Vagina (tissue), 2 donors: ENCODE results near the gene ZNF487. TPM values are rescaled to one million over a fixed set of nuclear protein-coding genes. Genes with fewer than 3 reads are reported as not detected.

ENCODE experiments used
- DNase-seq, 2 donors: peaks; one replicate each; pipeline ENCODE4 v3.0.0-alpha.2; 2017; ENCODE audit errors: extremely low spot score in 2 of 2
- H3K27ac ChIP-seq: fragments of 200-600 bp; sonication (generic); one replicate; pipeline ENCODE4 v1.5.1; 2019
- H3K27me3 ChIP-seq: fragments of 200-600 bp; sonication (generic); one replicate; pipeline ENCODE4 v1.5.1; 2019
- H3K36me3 ChIP-seq, 2 donors: fragments of 200-600 bp; sonication (generic); one replicate each; pipeline ENCODE4 v1.5.1; 2017 to 2019
- H3K4me1 ChIP-seq: fragments of 200-600 bp; sonication (generic); one replicate; pipeline ENCODE4 v1.5.1; 2019
- H3K4me3 ChIP-seq, 2 donors: fragments of 200-600 bp; sonication (generic); 1 replicate in 1 of 2; 2 replicates in 1 of 2; pipeline ENCODE4 v1.5.1; 2016 to 2019
- H3K9me3 ChIP-seq: fragments of 200-600 bp; sonication (generic); one replicate; pipeline ENCODE4 v1.5.1; 2019
- CTCF ChIP-seq, 3 experiments: fragments of 450-650 bp in 2 of 3; fragments of 200-600 bp in 1 of 3; sonication (generic) in 1 of 3; IDR thresholded peaks; one replicate each; pipeline ENCODE4 v1.5.1; 2017 to 2019; ENCODE audit warnings: antibody characterized with exemption in 3 of 3, mild to moderate bottlenecking in 2 of 3, moderate library complexity in 2 of 3
- POLR2A ChIP-seq, 2 donors: fragments of 450-650 bp; IDR thresholded peaks; one replicate each; pipeline ENCODE4 v1.6.1; 2017; ENCODE audit warnings: antibody characterized with exemption in 2 of 2, mild to moderate bottlenecking in 2 of 2, moderate library complexity in 2 of 2
- POLR2AphosphoS5 ChIP-seq, 2 donors: sonication (generic); formaldehyde crosslinking; IDR thresholded peaks; one replicate each; pipeline ENCODE4 v1.9.0; 2017; ENCODE audit warnings: antibody characterized with exemption in 2 of 2, mild to moderate bottlenecking in 2 of 2, low read depth in 1 of 2; ENCODE audit not compliant: insufficient read depth in 1 of 2
- intact Hi-C: fragments of 100-400 bp; cut with DNase I; formaldehyde crosslinking; loops from one replicate; pipeline ENCODE4 v1.15.1; 2023
- total RNA-seq: library from RNA; depleted of rRNA; stranded (reverse); fragments of >200 nt; gene quantifications from one replicate; pipeline ENCODE4 v1.2.3, GENCODE V29; 2016

Gene ZNF487
- 4.2 TPM for total RNA-seq

GRCh38 chr10:43436291-43437140, at the start of gene ZNF487:
Gene ZNF487, plus strand, starts transcription at chr10:43437111. Its CDS starts 38,703 bp downstream, at chr10:43475814.
- H3K4me3 ChIP-seq: peak within 1 kb of the TSS; percentile 57 to 93
- no peaks in the 10 kb centered on the region for H3K27me3 ChIP-seq
- H3K36me3 ChIP-seq: no peaks in the 10 kb centered on the region
- H3K27ac ChIP-seq: peak within 1 kb of the TSS; percentile 98
- no peaks in the 10 kb centered on the region for H3K9me3 ChIP-seq
- TF ChIP-seq POLR2AphosphoS5 (IDR thresholded peaks at IDR 0.05; ENCODE audit: insufficient read depth in 1 of 2, low read depth in 1 of 2) (peak in 1 of 2 donors; percentile 95), POLR2A (IDR thresholded peaks at IDR 0.05) (peak in 1 of 2 donors; percentile 73), CTCF (IDR thresholded peaks at IDR 0.05) (no peak)
- peaks cover 15% of the 10 kb centered on the region for H3K4me1 ChIP-seq
- intact Hi-C loops: no loop called here
- DNase-seq: peak in 1 of 2 donors; percentile 95

GRCh38 chr10:43387678-43388032, 49.3 kb upstream of the ZNF487 start:
- Histone ChIP-seq H3K27ac (no peak overlapping the region), H3K9me3 (no peaks in the 10 kb centered on the region), H3K36me3 (peaks cover 0 to 63% of the 10 kb centered on the region in 2 donors), H3K27me3 (no peaks in the 10 kb centered on the region), H3K4me3 (no peak overlapping the region), H3K4me1 (peaks cover 32% of the 10 kb centered on the region)
- no peak for DNase-seq
- intact Hi-C loops: no loop called here
- TF ChIP-seq CTCF (IDR thresholded peaks at IDR 0.05) (no peak), POLR2A (IDR thresholded peaks at IDR 0.05) (no peak), POLR2AphosphoS5 (IDR thresholded peaks at IDR 0.05; ENCODE audit: insufficient read depth in 1 of 2, low read depth in 1 of 2) (no peak)

GRCh38 chr10:43389867-43390266, 47.0 kb upstream of the ZNF487 start:
- intact Hi-C loops: no loop called here
- H3K4me1 ChIP-seq: peaks cover 44% of the 10 kb centered on the region

GRCh38 chr10:43390333-43390732, 46.6 kb upstream of the ZNF487 start:
- H3K27ac ChIP-seq: no peak overlapping the region
- H3K36me3 ChIP-seq: peaks cover 0 to 79% of the 10 kb centered on the region in 2 donors
- H3K27me3 ChIP-seq: no peaks in the 10 kb centered on the region
- no peak for DNase-seq
- intact Hi-C loops: no loop called here
- H3K4me3 ChIP-seq: no peak overlapping the region
- H3K9me3 ChIP-seq: no peaks in the 10 kb centered on the region
- peaks cover 49% of the 10 kb centered on the region for H3K4me1 ChIP-seq
- TF ChIP-seq POLR2AphosphoS5 (IDR thresholded peaks at IDR 0.05; ENCODE audit: insufficient read depth in 1 of 2, low read depth in 1 of 2) (no peak), POLR2A (IDR thresholded peaks at IDR 0.05) (no peak), CTCF (IDR thresholded peaks at IDR 0.05) (no peak)

More at GRCh38 chr10:43389867-43390266, 47.0 kb upstream of the ZNF487 start:
- no peak for DNase-seq
- no peak for TF ChIP-seq POLR2A (IDR thresholded peaks at IDR 0.05)
- TF ChIP-seq POLR2AphosphoS5 (IDR thresholded peaks at IDR 0.05; ENCODE audit: insufficient read depth in 1 of 2, low read depth in 1 of 2): no peak
- TF ChIP-seq CTCF (IDR thresholded peaks at IDR 0.05): no peak
- no peaks in the 10 kb centered on the region for H3K9me3 ChIP-seq
- no peak overlapping the region for H3K4me3 ChIP-seq
- H3K36me3 ChIP-seq: peaks cover 0 to 84% of the 10 kb centered on the region in 2 donors
- no peak overlapping the region for H3K27ac ChIP-seq
- H3K27me3 ChIP-seq: no peaks in the 10 kb centered on the region

- Histone ChIP-seq H3K36me3 (peaks cover 0 to 76% of the 10 kb centered on the region in 2 donors), H3K27ac (no peak overlapping the region)
- intact Hi-C loops: no loop called here
Measured at GRCh38 chr10:43390759-43391158, 46.2 kb upstream of the ZNF487 start.

More at GRCh38 chr10:43390759-43391158, 46.2 kb upstream of the ZNF487 start:
- TF ChIP-seq POLR2AphosphoS5 (IDR thresholded peaks at IDR 0.05; ENCODE audit: insufficient read depth in 1 of 2, low read depth in 1 of 2): no peak
- no peak for TF ChIP-seq POLR2A (IDR thresholded peaks at IDR 0.05)
- peak in 1 of 3 experiments; percentile 16 for TF ChIP-seq CTCF (IDR thresholded peaks at IDR 0.05)
- no peaks in the 10 kb centered on the region for H3K27me3 ChIP-seq
- H3K4me3 ChIP-seq: no peak overlapping the region
- no peak for DNase-seq
- H3K9me3 ChIP-seq: no peaks in the 10 kb centered on the region
- H3K4me1 ChIP-seq: peaks cover 53% of the 10 kb centered on the region
